ENCODE results near the gene RABEPK.

- TF ChIP-seq POLR2A (IDR thresholded peaks at IDR 0.05) (no peak), CTCF (IDR thresholded peaks at IDR 0.05 in 4 of 5, conservative IDR thresholded peaks at IDR 0.05 in 1 of 5) (peak in 2 of 5 experiments; percentile 26 to 43)
These were observed 55.5 kb downstream of the RABEPK start for GRCh38 chr9:125255781-125256391.

Data from gastrocnemius medialis (tissue), 4 donors.